ENCODE measurements around the gene CH25H. TPM values are rescaled to one million over a fixed set of nuclear protein-coding genes. Genes with fewer than 3 reads are reported as not detected.
"Not testable (repeated sequence)": the region's sequence is repeated elsewhere in the genome, so short reads cannot be mapped to it uniquely, and the experiment has no call there.

Gene CH25H
- total RNA-seq, 1 donor from 2014 or later = 4.4 TPM

- Histone ChIP-seq H3K9me3 (no peaks in the 10 kb centered on the region), H3K4me1 (no peaks in the 10 kb centered on the region), H3K27me3 (ENCODE audit: low read depth) (no peaks in the 10 kb centered on the region), H3K4me3 (no peak overlapping the region), H3K36me3 (no peaks in the 10 kb centered on the region), H3K27ac (no peak overlapping the region)
- no peak for ATAC-seq
- intact Hi-C loops (cut with DNase I) = no loop called here
- no peak for DNase-seq
- TF ChIP-seq, protein P1, sequence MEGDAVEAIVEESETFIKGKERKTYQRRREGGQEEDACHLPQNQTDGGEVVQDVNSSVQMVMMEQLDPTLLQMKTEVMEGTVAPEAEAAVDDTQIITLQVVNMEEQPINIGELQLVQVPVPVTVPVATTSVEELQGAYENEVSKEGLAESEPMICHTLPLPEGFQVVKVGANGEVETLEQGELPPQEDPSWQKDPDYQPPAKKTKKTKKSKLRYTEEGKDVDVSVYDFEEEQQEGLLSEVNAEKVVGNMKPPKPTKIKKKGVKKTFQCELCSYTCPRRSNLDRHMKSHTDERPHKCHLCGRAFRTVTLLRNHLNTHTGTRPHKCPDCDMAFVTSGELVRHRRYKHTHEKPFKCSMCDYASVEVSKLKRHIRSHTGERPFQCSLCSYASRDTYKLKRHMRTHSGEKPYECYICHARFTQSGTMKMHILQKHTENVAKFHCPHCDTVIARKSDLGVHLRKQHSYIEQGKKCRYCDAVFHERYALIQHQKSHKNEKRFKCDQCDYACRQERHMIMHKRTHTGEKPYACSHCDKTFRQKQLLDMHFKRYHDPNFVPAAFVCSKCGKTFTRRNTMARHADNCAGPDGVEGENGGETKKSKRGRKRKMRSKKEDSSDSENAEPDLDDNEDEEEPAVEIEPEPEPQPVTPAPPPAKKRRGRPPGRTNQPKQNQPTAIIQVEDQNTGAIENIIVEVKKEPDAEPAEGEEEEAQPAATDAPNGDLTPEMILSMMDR (IDR thresholded peaks at IDR 0.05) = no peak
Observed at GRCh38 chr10:89173075-89173474, 34.0 kb downstream of the CH25H start.

GRCh38 chr10:89171996-89172395 lies 35.1 kb downstream of the CH25H start:
- ATAC-seq = no peak
- TF ChIP-seq, protein P1 (IDR thresholded peaks at IDR 0.05) = no peak
- no peak for DNase-seq
- H3K9me3 ChIP-seq = no peaks in the 10 kb centered on the region
- no peaks in the 10 kb centered on the region for H3K36me3 ChIP-seq
- H3K27ac ChIP-seq = no peak overlapping the region
- no peaks in the 10 kb centered on the region for H3K27me3 ChIP-seq (ENCODE audit: low read depth)
- intact Hi-C loops (cut with DNase I) = no loop called here
- no peak overlapping the region for H3K4me3 ChIP-seq
- H3K4me1 ChIP-seq = no peaks in the 10 kb centered on the region

DNA sequence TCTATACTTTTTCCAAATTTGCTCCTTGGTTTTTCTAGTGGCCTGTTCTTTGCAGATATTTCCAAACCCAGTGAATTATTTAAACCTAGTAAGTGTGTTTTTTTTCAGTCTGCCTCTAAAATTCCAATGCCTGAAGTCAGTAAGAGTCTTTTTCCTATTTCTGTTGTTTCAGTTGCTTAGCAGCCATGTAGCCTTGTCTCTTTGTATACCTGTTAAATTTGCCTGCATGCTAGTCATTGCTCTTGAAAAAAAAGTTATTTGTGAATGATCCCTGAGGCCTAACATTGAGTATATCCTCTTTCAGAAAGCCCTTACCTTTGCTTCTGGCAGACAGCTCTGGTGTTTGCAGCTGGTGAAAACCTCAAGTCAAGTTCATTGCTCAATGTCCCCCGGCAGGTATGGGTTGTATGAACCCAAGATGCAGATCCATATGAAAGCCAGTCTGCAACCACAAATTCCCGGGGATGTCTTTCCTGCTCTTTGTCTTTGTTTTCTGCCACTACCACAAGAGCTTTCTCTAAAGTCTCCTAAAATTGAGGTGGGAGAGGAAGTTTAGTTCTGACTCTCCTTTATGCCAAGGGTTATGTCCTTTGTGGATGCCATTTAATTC lies 35.7 kb downstream of the CH25H start:
- DNase-seq = no peak
- intact Hi-C loops (cut with DNase I) = no loop called here
- Histone ChIP-seq H3K4me1 (no peaks in the 10 kb centered on the region), H3K27me3 (ENCODE audit: low read depth) (no peaks in the 10 kb centered on the region), H3K27ac (no peak overlapping the region), H3K9me3 (no peaks in the 10 kb centered on the region), H3K36me3 (no peaks in the 10 kb centered on the region), H3K4me3 (no peak overlapping the region)
- TF ChIP-seq, protein P1 (IDR thresholded peaks at IDR 0.05) = no peak
- no peak for ATAC-seq

DNA sequence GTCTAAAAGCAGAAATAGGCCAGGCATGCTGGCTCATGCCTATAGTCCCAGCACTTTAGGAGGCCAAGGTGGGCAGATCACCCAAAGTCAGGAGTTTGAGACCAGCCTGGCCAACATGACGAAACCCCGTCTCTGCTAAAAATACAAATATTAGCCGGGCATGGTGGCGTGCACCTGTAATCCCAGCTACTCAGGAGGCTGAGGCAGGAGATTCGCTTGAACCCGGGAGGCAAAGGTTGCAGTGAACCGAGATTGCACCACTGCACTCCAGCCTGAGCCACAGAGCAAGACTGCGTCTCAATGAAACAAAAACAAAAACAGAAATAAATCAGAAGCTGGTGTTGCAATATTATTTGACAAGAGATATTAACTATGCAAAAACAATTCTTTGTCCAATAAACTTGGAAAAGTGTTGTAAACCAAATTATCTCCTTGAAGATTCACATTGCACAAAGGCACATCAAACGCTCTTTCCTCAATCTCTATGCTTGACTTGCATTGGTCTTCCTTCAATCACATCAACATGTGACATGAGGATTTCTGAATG lies 38.7 kb downstream of the CH25H start:
- H3K27ac ChIP-seq; H3K4me3 ChIP-seq; DNase-seq; H3K4me1 ChIP-seq; H3K27me3 ChIP-seq (ENCODE audit: low read depth); intact Hi-C loops (cut with DNase I); H3K36me3 ChIP-seq; H3K9me3 ChIP-seq; ATAC-seq: not testable (repeated sequence)

- no peak overlapping the region for H3K4me3 ChIP-seq
- H3K4me1 ChIP-seq = no peaks in the 10 kb centered on the region
- H3K27ac ChIP-seq = no peak overlapping the region
- DNase-seq = no peak
- TF ChIP-seq, protein P1 (IDR thresholded peaks at IDR 0.05) = no peak
- no peaks in the 10 kb centered on the region for H3K27me3 ChIP-seq (ENCODE audit: low read depth)
- no peaks in the 10 kb centered on the region for H3K36me3 ChIP-seq
- intact Hi-C loops (cut with DNase I) = no loop called here
- no peaks in the 10 kb centered on the region for H3K9me3 ChIP-seq
- no peak for ATAC-seq
Observed at GRCh38 chr10:89167915-89168314, 39.2 kb downstream of the CH25H start.

DNA sequence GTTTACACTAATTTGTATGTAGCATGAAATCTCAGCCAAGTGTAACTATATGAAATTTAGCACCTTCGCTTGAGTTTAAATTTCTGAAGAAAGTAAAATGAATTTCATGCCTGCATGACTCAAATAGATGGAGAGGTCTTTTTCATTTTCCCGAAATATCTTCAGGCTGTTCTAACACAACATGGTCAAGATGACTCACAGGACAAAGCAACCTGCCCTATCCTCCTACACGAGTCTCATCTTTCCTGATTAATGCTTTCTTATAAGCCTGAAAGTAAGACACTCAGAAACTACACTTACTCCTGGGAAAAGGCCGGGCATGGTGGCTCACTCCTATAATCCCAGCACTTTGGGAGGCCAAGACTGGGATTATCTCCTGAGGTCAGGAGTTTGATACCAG lies 41.2 kb downstream of the CH25H start:
- Histone ChIP-seq H3K36me3 (no peaks in the 10 kb centered on the region), H3K9me3 (no peaks in the 10 kb centered on the region), H3K4me1 (no peaks in the 10 kb centered on the region), H3K27me3 (ENCODE audit: low read depth) (no peaks in the 10 kb centered on the region), H3K4me3 (no peak overlapping the region), H3K27ac (no peak overlapping the region)
- ATAC-seq (no peak), DNase-seq (no peak)
- intact Hi-C loops (cut with DNase I) = no loop called here
- TF ChIP-seq, protein P1 (IDR thresholded peaks at IDR 0.05) = no peak

Measured in lower lobe of right lung (tissue), 2 donors.